ENCODE data around the gene UBR3. TPM values are rescaled to one million over a fixed set of nuclear protein-coding genes. Genes with fewer than 3 reads are reported as not detected.
"Not testable (repeated sequence)": the region's sequence is repeated elsewhere in the genome, so short reads cannot be mapped to it uniquely, and the experiment has no call there.

The UBR3 gene
- total RNA-seq, 1 experiment from 2014 or later, result 30.0 TPM

GRCh38 chr2:169849710-169850109 is 22.5 kb downstream of the UBR3 start:
- peaks cover 20% of the 10 kb centered on the region for H3K4me1 Mint-ChIP-seq (ENCODE audit: insufficient read depth, unreplicated experiment)
- H3K9me3 Mint-ChIP-seq (ENCODE audit: unreplicated experiment), result no peaks in the 10 kb centered on the region
- no peak for DNase-seq (ENCODE audit: unreplicated experiment)
- no peak for TF ChIP-seq CTCF (IDR thresholded peaks at IDR 0.05; ENCODE audit: unreplicated experiment)
- ChIA-PET CTCF (no interaction called here), POLR2A (no interaction called here)
- no peaks in the 10 kb centered on the region for H3K27me3 Mint-ChIP-seq (ENCODE audit: insufficient read depth, unreplicated experiment)
- H3K27ac Mint-ChIP-seq (ENCODE audit: low read depth, unreplicated experiment), result no peak overlapping the region
- H3K4me3 Mint-ChIP-seq (ENCODE audit: unreplicated experiment), result no peak overlapping the region
- peaks cover 34% of the 10 kb centered on the region for H3K36me3 Mint-ChIP-seq (ENCODE audit: insufficient read depth, unreplicated experiment)
- BruUV-seq (replicated peaks), result no TSS peak
- intact Hi-C loops (cut with micrococcal nuclease), result no loop called here

GRCh38 chr2:169853041-169853668 is 25.9 kb downstream of the UBR3 start:
- no peak overlapping the region for H3K27ac Mint-ChIP-seq (ENCODE audit: low read depth, unreplicated experiment)
- intact Hi-C loops (cut with micrococcal nuclease), result no loop called here
- BruUV-seq (replicated peaks), result no TSS peak
- ChIA-PET CTCF (interaction anchor here (0.5 to 1.0 kb wide), 5 partner anchors 12 to 858 kb away, joined by 3 read pairs; no protein-coding TSS in a partner anchor), POLR2A (interaction anchor here (0.7 to 1.6 kb wide), 3 partner anchors 9 to 346 kb away, joined by 4 to 6 read pairs (median 4); no protein-coding TSS in a partner anchor)
- TF ChIP-seq CTCF (IDR thresholded peaks at IDR 0.05; ENCODE audit: unreplicated experiment), result no peak
- H3K36me3 Mint-ChIP-seq (ENCODE audit: insufficient read depth, unreplicated experiment), result peaks cover 24% of the 10 kb centered on the region
- peaks cover 9% of the 10 kb centered on the region for H3K4me1 Mint-ChIP-seq (ENCODE audit: insufficient read depth, unreplicated experiment)
- H3K27me3 Mint-ChIP-seq (ENCODE audit: insufficient read depth, unreplicated experiment), result no peaks in the 10 kb centered on the region
- DNase-seq (ENCODE audit: unreplicated experiment), result no peak
- H3K4me3 Mint-ChIP-seq (ENCODE audit: unreplicated experiment), result no peak overlapping the region
- no peaks in the 10 kb centered on the region for H3K9me3 Mint-ChIP-seq (ENCODE audit: unreplicated experiment)

GRCh38 chr2:169855281-169856258 is 28.3 kb downstream of the UBR3 start:
- peaks cover 17% of the 10 kb centered on the region for H3K36me3 Mint-ChIP-seq (ENCODE audit: insufficient read depth, unreplicated experiment)
- POLR2A ChIA-PET; BruUV-seq (replicated peaks); DNase-seq (ENCODE audit: unreplicated experiment); CTCF ChIA-PET; H3K27ac Mint-ChIP-seq (ENCODE audit: low read depth, unreplicated experiment); H3K4me3 Mint-ChIP-seq (ENCODE audit: unreplicated experiment); H3K27me3 Mint-ChIP-seq (ENCODE audit: insufficient read depth, unreplicated experiment); intact Hi-C loops (cut with micrococcal nuclease); H3K9me3 Mint-ChIP-seq (ENCODE audit: unreplicated experiment): not testable (repeated sequence)
- H3K4me1 Mint-ChIP-seq (ENCODE audit: insufficient read depth, unreplicated experiment), result peaks cover 15% of the 10 kb centered on the region

- POLR2A ChIA-PET, result no interaction called here
- H3K9me3 Mint-ChIP-seq (ENCODE audit: unreplicated experiment), result no peaks in the 10 kb centered on the region
- no peak overlapping the region for H3K4me3 Mint-ChIP-seq (ENCODE audit: unreplicated experiment)
- intact Hi-C loops (cut with micrococcal nuclease), result no loop called here
- TF ChIP-seq CTCF (IDR thresholded peaks at IDR 0.05; ENCODE audit: unreplicated experiment), result no peak
- H3K36me3 Mint-ChIP-seq (ENCODE audit: insufficient read depth, unreplicated experiment), result no peaks in the 10 kb centered on the region
- H3K27me3 Mint-ChIP-seq (ENCODE audit: insufficient read depth, unreplicated experiment), result no peaks in the 10 kb centered on the region
- no TSS peak for BruUV-seq (replicated peaks)
- DNase-seq (ENCODE audit: unreplicated experiment), result no peak
- H3K4me1 Mint-ChIP-seq (ENCODE audit: insufficient read depth, unreplicated experiment), result peaks cover 7% of the 10 kb centered on the region
- H3K27ac Mint-ChIP-seq (ENCODE audit: low read depth, unreplicated experiment), result no peak overlapping the region
- CTCF ChIA-PET, result interaction anchor here (0.7 kb wide), 1 partner anchor 31 kb away, joined by 3 read pairs; no protein-coding TSS in a partner anchor
These were observed 32.2 kb downstream of the UBR3 start for GRCh38 chr2:169859423-169859822.

Data from MCF 10A (cell line).